DOHH2 (cell line): ENCODE measurements around the gene COL7A1.

ENCODE experiments used
- CTCF ChIP-seq: fragments of 200-600 bp; sonication (generic); IDR thresholded peaks from one replicate; pipeline ENCODE4 v1.5.1; 2014; ENCODE audit warnings: antibody characterized with exemption, mild to moderate bottlenecking, low read depth, low read length; ENCODE audit not compliant: poor library complexity, severe bottlenecking
- EZH2phosphoT487 ChIP-seq: fragments of 200-600 bp; sonication (generic); IDR thresholded peaks from 2 replicates; pipeline ENCODE4 v1.6.1; 2017; ENCODE audit warnings: borderline replicate concordance, mild to moderate bottlenecking, antibody characterized with exemption, low read length, moderate library complexity, mixed read lengths

DNA sequence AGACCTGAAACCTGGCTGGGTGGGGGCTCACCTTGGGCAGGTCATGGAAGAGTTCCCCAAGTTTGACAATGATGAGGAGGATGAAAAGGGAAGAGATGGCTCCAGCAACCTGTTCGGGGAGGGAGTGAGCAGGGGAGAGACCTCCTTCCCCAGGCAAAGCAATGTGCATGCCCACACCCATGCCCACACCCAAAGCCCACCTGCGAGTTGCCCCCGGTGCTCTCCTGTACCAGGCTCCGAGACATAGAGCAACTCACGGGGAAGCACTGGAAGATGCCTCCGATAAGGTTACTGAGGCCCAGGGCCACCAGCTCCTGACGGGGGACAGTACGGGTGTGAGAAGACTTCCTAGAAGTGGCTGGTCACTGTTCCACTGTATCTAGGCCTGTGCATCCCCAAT lies 35.3 kb upstream of the COL7A1 start:
- TF ChIP-seq CTCF (no peak), EZH2phosphoT487 (no peak)
